ENCODE results near the gene MLPH. TPM values are rescaled to one million over a fixed set of nuclear protein-coding genes. Genes with fewer than 3 reads are reported as not detected.

MLPH gene
- total and polyA plus RNA-seq, 2 of the 4 experiments (the other 2 are of a cell fraction), result 13.8 to 21.6 TPM

DNA sequence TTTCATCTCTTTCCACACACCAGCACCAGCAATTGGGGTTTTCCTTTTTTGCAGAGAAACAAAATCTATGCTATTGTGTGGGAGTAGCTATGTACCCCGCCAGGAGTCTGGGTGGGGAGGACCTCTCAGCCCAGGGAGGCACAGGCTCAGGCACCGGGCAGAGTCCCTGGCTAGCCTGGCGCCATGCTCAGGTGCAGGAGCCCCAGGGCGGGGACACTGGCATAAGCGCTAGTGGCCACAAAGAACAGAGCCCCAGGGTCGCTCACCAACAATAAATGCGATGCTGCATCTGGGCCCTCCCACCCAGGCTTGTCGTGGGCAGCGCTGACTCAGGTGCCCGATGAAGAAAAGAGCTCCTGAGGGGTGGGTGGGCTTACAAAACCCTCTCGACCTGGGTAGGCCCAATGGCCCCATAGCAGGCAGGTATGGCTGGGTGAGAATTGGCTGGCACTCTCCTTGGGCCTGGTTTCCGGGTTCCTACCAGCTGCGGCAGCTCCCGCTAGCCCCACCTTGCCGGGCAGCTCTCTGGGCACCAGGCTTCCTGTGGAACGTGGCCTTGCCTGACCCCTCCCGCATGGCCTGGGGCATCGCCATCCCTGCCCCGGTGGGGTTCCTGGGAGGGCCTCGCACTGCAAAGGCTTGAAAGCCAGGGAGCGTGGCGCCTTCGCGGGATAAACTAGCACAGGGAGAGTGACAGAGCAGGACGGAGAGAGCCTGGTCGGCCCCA lies 41.3 kb upstream of the MLPH start (continued):
- TF ChIP-seq, protein P1, sequence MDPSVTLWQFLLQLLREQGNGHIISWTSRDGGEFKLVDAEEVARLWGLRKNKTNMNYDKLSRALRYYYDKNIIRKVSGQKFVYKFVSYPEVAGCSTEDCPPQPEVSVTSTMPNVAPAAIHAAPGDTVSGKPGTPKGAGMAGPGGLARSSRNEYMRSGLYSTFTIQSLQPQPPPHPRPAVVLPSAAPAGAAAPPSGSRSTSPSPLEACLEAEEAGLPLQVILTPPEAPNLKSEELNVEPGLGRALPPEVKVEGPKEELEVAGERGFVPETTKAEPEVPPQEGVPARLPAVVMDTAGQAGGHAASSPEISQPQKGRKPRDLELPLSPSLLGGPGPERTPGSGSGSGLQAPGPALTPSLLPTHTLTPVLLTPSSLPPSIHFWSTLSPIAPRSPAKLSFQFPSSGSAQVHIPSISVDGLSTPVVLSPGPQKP (IDR thresholded peaks at IDR 0.05; ENCODE audit: borderline replicate concordance, low read depth, low read length), result no peak
- no peak for TF ChIP-seq SMC3 (IDR thresholded peaks at IDR 0.05; ENCODE audit: low read depth, low read length)
- no peak for TF ChIP-seq MAZ (IDR thresholded peaks at IDR 0.05; ENCODE audit: borderline replicate concordance, low read depth, low read length)
- no peak for TF ChIP-seq FOS (IDR thresholded peaks at IDR 0.05; ENCODE audit: low read depth, low read length)
- no peak for TF ChIP-seq MXI1 (IDR thresholded peaks at IDR 0.05; ENCODE audit: borderline replicate concordance, low read depth, low read length)

- Histone ChIP-seq H2BK5ac (ENCODE audit: low read depth, low read length, poor library complexity, severe bottlenecking) (no peak overlapping the region), H2BK20ac (ENCODE audit: low read depth, low read length) (no peak overlapping the region), H3K23ac (ENCODE audit: low read depth, low read length) (no peak overlapping the region), H3K9ac (ENCODE audit: low read depth, low read length) (no peak overlapping the region), H3K9me3 (ENCODE audit: control insufficient read depth, insufficient read depth, low read length) (no peaks in the 10 kb centered on the region), H4K5ac (ENCODE audit: low read depth, low read length) (no peak overlapping the region), H3K9me1 (ENCODE audit: insufficient read depth, low read length) (peaks cover 12% of the 10 kb centered on the region), H3K27me3 (ENCODE audit: control insufficient read depth, insufficient read depth, low read length) (no peaks in the 10 kb centered on the region), H2BK15ac (ENCODE audit: low read depth, low read length) (no peak overlapping the region), H4K8ac (ENCODE audit: low read depth in 2 of 2, low read length in 2 of 2) (no peak overlapping the region), H4K20me1 (ENCODE audit: insufficient read depth, low read length) (no peaks in the 10 kb centered on the region), H3K14ac (replicated peaks; ENCODE audit: low read depth, low read length) (no peak overlapping the region), H4K91ac (ENCODE audit: insufficient read depth, low read depth, low read length) (no peak overlapping the region), H3K79me1 (ENCODE audit: low read depth in 1 of 2, low read length in 2 of 2) (peaks cover 0 to 10% of the 10 kb centered on the region in 2 experiments; a peak in 2 of 4 replicates), H3K56ac (ENCODE audit: extremely low read depth, insufficient read depth, low read length) (no peak overlapping the region), H3K4ac (ENCODE audit: low read depth, low read length) (no peak overlapping the region), H2AK5ac (ENCODE audit: low read depth, low read length) (no peak overlapping the region), H2AK9ac (replicated peaks; ENCODE audit: low read depth, low read length, poor library complexity) (no peak overlapping the region), H3K18ac (ENCODE audit: low read depth, low read length) (no peak overlapping the region), H3K4me1 (ENCODE audit: control insufficient read depth, insufficient read depth, low read length) (peaks cover 23% of the 10 kb centered on the region), H3K36me3 (ENCODE audit: control insufficient read depth, insufficient read depth, low read length) (no peaks in the 10 kb centered on the region), H3K4me2 (ENCODE audit: low read depth, low read length) (no peak overlapping the region), H3K4me3 (ENCODE audit: insufficient read depth, low read depth, low read length) (no peak overlapping the region), H3K27ac (ENCODE audit: insufficient read depth, low read length) (no peak overlapping the region), H2BK120ac (ENCODE audit: low read depth, low read length) (no peak overlapping the region), H2AFZ (replicated peaks; ENCODE audit: low read length, poor library complexity) (no peak overlapping the region)
- ChIA-PET CTCF (no interaction called here), POLR2A (ENCODE audit: unreplicated experiment) (no interaction called here)
- intact Hi-C loops (cut with micrococcal nuclease), result no loop called here
- TF ChIP-seq MXI1 (IDR thresholded peaks at IDR 0.05; ENCODE audit: borderline replicate concordance, low read depth, low read length), result no peak
- no peak for TF ChIP-seq CTCF (conservative IDR thresholded peaks at IDR 0.05; ENCODE audit: low read depth, low read length)
- TF ChIP-seq RCOR1 (IDR thresholded peaks at IDR 0.05; ENCODE audit: insufficient replicate concordance, low read length), result no peak
- TF ChIP-seq FOS (IDR thresholded peaks at IDR 0.05; ENCODE audit: low read depth, low read length), result no peak
- no peak for TF ChIP-seq BHLHE40 (IDR thresholded peaks at IDR 0.05; ENCODE audit: low read depth, low read length)
- TF ChIP-seq MAZ (IDR thresholded peaks at IDR 0.05; ENCODE audit: borderline replicate concordance, low read depth, low read length), result no peak
- no peak for TF ChIP-seq SMC3 (IDR thresholded peaks at IDR 0.05; ENCODE audit: low read depth, low read length)
- no peak for ATAC-seq (ENCODE audit: low read depth)
- WGBS, 2 experiments (ENCODE audit: extremely low coverage in 2 of 2, insufficient read length in 1 of 2), result no CpG with 5 or more reads among the region's 6 CpGs
- dilution Hi-C loops (cut with HindIII; ENCODE audit: low sequenced_read_pairs, unreplicated experiment), result no loop called here
- no peak for DNase-seq
- BruUV-seq (replicated peaks), result no TSS peak
- in situ Hi-C loops (cut with MboI; ENCODE audit: low sequenced_read_pairs), result no loop called here
Observed at GRCh38 chr2:237446338-237446665, 40.7 kb upstream of the MLPH start.

Data from IMR-90 (cell line).